GM19463 (cell line): ENCODE measurements around the gene TPPP2.
A peak's percentile ranks its signal among the peaks of the same experiment; 100 is the strongest.
"Not testable (repeated sequence)": the region's sequence is repeated elsewhere in the genome, so short reads cannot be mapped to it uniquely, and the experiment has no call there.

Source experiments
- ATAC-seq: cut with Tn5 transposase; IDR thresholded peaks from one replicate; pipeline ENCODE4 v1.9.1; 2021; ENCODE audit warnings: mild to moderate bottlenecking, moderate library complexity; ENCODE audit not compliant: unreplicated experiment

The TPPP2 gene

DNA sequence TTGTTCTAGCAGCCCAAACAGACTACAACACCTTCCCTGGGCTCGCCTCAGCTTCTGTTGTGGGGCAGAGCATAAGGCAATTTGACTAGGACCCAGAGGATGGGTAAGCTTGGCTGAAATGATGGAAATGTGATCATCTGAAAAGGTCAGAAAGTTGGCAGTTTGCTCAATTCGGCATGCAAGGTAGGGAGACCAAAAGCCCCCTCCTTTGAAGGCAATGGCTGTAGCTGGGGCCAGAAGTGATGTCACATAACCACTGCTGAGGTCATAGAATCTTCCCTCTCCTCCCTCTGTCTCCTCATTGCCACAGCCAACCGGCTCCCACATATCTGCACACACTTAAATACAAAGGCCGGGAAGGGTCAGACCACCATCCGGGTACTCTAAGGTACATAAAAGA lies at the start of gene TPPP2:
TPPP2 (plus strand) TSS at position 301 of the 400 bp plus-strand sequence. CDS start 365 bp downstream, outside the sequence.
- ATAC-seq: no peak

GRCh38 chr14:20980906-20981305 lies 49.1 kb upstream of the TPPP2 start:
- no peak for ATAC-seq

DNA sequence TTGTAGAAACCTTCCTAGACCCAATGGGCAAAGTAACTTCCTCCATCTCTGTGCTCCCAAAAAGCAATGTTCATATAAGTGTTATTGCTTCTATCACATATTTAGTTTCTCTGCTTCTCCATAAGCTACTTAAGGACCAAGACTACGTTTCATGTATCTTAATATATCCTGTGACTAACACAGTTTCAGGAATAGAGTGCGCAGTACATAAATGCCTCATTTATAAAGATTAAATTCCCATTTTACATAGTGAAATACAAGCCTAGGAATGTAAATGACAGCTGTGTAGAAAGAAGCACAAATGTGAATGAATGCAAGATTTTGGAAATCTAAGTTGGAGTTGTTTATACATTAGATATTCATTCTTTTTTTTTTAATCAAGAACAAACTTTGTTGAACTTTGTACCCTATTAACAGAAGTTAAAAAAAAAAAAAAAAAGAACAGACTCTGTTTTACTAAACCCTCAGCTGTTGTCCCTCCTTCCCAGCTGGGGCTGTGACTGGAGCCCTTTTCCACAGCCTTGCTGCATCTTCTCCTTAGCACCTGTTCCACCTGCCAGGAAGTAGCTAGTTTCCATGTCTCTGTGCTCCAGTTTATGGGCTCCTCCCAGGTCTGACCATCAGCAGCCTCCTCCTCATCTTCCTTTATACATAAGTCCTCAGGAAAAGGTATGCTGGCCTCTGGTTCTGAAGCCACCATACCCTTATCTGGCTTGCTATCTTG lies 47.2 kb upstream of the TPPP2 start:
- no peak for ATAC-seq

- not testable (repeated sequence) for ATAC-seq
Observed at GRCh38 chr14:20985650-20986049, 44.4 kb upstream of the TPPP2 start.

DNA sequence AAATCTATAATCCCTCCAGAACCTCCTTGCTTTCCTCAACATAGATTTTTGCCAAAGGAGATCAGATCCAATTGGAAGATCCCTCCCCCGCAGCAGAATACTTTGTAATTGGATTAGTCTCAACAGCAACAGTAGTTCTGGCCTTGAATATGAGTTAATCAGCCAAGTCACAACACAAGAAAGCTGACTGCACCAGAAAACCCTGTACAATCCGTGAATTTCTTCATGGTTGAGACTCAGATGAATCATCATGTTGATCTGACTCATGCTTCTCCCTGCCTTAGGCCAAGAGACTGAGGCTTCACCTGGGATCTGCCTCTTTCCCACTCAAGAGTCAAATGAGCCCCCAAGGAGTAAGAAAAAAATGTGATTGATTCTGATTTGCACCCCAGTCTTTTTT lies 43.2 kb upstream of the TPPP2 start:
- no peak for ATAC-seq

DNA sequence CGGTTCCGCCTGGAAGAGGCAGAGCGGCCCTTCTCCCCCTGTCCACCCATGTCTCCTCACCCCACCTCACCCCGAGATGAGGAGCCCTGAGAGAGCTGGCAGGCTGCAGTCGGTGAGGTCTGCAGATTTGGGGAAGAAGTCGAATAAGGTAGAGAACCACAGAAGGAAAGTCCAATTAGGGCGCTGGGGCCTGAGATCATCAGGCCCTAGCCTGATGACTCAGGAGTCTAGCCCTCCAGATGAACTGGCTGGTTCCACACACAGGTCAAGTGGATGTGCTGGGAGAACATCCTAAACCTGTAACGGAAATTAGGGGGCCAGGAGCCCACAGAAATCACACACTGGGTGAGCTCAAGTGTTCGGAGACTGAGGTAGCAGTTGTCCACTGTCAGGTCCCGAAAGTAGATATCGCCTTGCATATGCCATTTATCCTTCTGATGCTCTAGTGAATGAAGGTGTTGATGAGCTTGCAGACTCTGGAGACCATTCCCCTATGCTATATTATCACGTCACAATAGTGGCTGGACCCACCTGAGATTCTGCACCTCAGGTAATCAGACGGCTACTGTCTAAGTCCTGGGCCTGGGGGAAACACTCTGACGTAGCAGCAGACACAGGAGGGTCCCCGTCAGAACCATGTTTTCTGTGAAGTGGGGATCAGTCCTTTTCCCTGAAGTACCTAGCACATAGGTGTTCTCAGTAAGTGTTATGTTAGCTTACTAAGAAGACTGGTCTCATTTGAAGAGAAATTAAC lies 41.1 kb upstream of the TPPP2 start:
- no peak for ATAC-seq

GRCh38 chr14:20989471-20989786 lies 40.6 kb upstream of the TPPP2 start:
- ATAC-seq: no peak

- ATAC-seq: peak; percentile 96
Observed at GRCh38 chr14:20989787-20990600, 40.0 kb upstream of the TPPP2 start, which contains the start of gene METTL17. Gene METTL17 (plus strand): TSS chr14:20989980. CDS start chr14:20990003, 23 bp downstream.

- ATAC-seq: no peak
Observed at GRCh38 chr14:20996521-20996920, 33.5 kb upstream of the TPPP2 start.

GRCh38 chr14:20997115-20997514 lies 32.9 kb upstream of the TPPP2 start:
- no peak for ATAC-seq

- no peak for ATAC-seq
Observed at GRCh38 chr14:20997564-20997963, 32.5 kb upstream of the TPPP2 start.

GRCh38 chr14:20998139-20998538 lies 31.9 kb upstream of the TPPP2 start:
- no peak for ATAC-seq

DNA sequence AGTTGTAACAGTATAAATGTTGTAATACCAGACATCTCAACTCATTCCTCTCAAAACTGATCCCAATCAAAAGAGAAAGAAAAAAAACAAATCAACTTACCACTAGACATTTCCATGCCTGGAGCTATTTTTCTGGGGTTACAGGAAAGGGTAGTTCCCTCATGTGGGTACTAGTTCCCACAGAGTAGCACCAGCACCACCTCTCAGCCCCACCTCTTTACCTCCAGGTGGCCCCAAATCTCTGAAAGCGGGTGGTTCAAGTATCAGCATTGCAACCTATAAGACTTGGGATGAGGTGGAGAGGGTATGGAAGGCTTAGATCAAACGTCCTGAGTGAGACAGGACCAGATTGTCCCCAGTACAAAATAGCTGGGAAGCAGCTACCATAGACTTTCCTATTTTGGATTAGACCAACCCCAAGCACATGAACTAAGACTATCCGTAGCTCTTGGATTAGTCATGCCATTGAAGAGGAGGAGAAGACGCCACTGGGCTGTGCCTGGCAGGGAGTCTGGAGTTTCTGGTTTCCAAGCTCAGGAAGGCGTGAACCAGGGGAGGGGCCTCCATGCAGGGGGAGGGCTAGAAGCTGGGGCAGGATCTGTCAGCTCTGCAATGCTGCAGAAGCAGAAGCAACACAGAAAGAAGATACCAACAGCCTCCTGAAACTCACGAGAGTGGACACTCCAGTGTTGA lies 31.2 kb upstream of the TPPP2 start, which contains the start of gene SLC39A2:
SLC39A2 (plus strand) TSS at position 620 of the 693 bp plus-strand sequence. CDS start 154 bp downstream, outside the sequence.
- no peak for ATAC-seq

DNA sequence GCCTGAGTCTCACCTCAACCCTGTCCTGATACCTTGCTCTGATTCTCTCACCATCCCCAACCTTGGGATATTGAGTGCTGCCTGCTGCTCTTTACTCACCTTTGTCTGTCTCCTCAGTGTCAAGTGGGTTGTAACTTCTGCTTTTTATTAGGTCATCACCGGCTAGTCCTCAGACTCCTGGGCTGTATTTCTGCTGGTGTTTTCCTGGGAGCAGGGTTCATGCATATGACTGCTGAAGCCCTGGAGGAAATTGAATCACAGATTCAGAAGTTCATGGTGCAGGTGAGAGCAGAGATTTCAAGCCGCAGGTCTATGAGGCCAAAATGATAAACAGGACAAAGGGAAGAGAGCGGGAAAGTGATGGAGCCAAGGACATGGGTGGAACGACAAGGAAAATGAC lies 30.4 kb upstream of the TPPP2 start:
- ATAC-seq: no peak

DNA sequence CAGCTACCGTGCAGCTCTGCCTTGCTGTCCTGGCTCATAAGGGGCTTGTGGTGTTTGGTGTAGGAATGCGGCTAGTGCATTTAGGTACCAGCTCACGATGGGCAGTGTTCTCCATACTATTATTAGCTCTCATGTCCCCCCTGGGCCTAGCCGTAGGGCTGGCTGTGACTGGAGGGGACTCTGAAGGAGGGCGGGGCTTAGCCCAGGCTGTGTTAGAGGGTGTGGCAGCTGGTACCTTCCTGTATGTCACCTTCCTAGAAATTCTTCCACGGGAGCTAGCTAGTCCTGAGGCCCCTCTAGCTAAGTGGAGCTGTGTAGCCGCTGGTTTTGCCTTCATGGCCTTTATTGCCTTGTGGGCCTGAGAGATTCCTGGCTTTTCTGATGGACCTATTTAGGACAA lies 28.8 kb upstream of the TPPP2 start:
- no peak for ATAC-seq

DNA sequence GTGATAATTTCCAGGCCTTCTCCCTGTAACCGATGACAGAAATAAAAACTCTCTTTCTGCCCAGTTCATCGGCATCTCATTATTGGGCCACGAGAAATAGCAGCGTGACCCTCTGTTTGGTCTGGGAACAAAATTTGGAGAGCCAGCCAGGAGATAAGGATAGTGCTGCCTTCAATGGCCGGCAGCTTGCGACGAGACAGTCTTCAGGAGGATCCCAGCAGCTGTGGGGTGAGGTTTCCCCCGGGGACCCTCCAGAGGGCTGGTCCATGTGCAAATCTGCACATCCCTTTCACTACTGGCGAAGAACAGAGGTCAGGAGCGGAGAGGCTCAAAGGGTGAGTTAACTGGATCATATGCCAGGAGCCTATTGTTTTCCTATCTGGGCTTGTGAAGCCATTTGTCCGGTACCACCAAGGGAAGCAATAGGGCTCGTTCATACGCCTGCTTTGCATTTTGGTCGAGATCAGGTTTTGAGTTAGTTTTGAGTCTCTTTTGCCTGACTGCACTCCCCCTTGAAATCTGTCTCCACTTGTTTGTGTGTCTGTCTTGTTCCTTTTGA lies 26.1 kb upstream of the TPPP2 start:
- ATAC-seq: no peak

DNA sequence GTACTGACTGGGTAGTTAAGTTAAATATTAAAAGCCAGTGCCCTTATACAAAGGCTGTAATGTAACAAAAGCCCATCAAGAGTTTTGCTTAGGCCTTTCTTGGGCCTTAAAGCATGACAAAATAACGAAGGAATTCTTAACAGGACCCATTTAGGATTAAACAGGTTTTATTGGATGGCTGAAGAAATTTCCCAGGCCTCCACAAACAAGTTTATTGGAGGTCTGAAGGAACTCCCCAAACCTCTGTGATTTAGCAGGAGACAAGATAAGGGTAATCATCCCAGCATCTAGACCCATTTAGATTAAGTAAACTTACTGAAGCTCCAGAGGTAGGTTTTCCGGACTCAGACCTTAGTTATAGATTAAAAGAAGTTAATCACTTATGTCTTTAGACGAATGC lies 20.3 kb upstream of the TPPP2 start:
- not testable (repeated sequence) for ATAC-seq

DNA sequence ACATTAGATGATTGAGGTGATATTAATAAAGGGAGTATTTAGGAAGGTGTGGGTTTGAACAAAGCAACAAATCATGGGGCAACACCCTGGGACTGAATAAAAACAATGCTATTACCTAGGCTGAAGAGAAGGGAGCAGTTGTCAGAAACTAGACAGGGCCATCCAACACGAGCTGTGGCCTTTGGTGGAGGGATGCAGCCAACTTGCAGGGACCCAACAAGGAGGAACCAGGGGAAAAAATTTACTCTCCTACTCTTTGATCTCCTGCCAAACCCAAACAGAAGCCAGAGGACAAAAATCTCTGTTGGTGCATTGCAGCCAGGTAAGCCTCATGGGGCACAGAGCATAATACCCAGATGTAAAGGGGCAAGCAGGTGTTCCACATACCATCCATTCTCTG lies 18.9 kb upstream of the TPPP2 start:
- ATAC-seq: no peak

- ATAC-seq: peak; percentile 45
Observed at GRCh38 chr14:21014761-21015190, 15.2 kb upstream of the TPPP2 start.

- no peak for ATAC-seq
Observed at GRCh38 chr14:21015312-21015711, 14.7 kb upstream of the TPPP2 start.
